Liver (tissue), 3 donors: Measurements from ENCODE around the gene CCDC102A.

ENCODE experiments used
- CTCF ChIP-seq: fragments of 150-350 bp; IDR thresholded peaks from 2 replicates; pipeline ENCODE4 v1.5.1; 2017; ENCODE audit warnings: improper control_type of control experiment, low read depth, low read length; ENCODE audit not compliant: missing input control
- EGR1 ChIP-seq, 2 donors: IDR thresholded peaks; 2 replicates each; pipeline ENCODE4 v1.6.1; 2016 to 2018; ENCODE audit warnings: antibody characterized with exemption in 2 of 2, low read depth in 2 of 2
- GABPA ChIP-seq, 2 donors: IDR thresholded peaks in 1 of 2; conservative IDR thresholded peaks in 1 of 2; 2 replicates each; pipeline ENCODE4 v1.6.1; 2016; ENCODE audit warnings: antibody characterized with exemption in 2 of 2, mild to moderate bottlenecking in 1 of 2, moderate library complexity in 1 of 2
- HNF4A ChIP-seq, 2 donors: conservative IDR thresholded peaks; 2 replicates each; pipeline ENCODE4 v1.6.1; 2016; ENCODE audit warnings: antibody characterized with exemption in 2 of 2, mild to moderate bottlenecking in 2 of 2
- TAF1 ChIP-seq: conservative IDR thresholded peaks from 2 replicates; pipeline ENCODE4 v1.6.1; 2016; ENCODE audit warnings: antibody characterized with exemption, mild to moderate bottlenecking
- donor health status: healthy.
- donor health status: healthy.

- TF ChIP-seq CTCF (no peak), GABPA (IDR thresholded peaks at IDR 0.05 in 1 of 2, conservative IDR thresholded peaks at IDR 0.05 in 1 of 2) (no peak), TAF1 (no peak), EGR1 (IDR thresholded peaks at IDR 0.05; ENCODE audit: low read depth in 2 of 2) (no peak), HNF4A (conservative IDR thresholded peaks at IDR 0.05) (no peak)
These were observed 26.1 kb downstream of the CCDC102A start for GRCh38 chr16:57510016-57510871.
